Mesothelial cell of epicardium (in vitro differentiated cells): ENCODE results near the gene TXLNB. TPM values are rescaled to one million over a fixed set of nuclear protein-coding genes. Genes with fewer than 3 reads are reported as not detected.

Experiments
- DNase-seq, 2 experiments: peaks; one replicate each; pipeline ENCODE4 v3.0.0; 2021; ENCODE audit warnings: low spot score in 2 of 2; ENCODE audit not compliant: unreplicated experiment in 2 of 2
- H3K27ac Mint-ChIP-seq: 2 replicates; pipeline ENCODE4 v1.8.0; 2021; ENCODE audit warnings: mixed read lengths
- H3K27me3 Mint-ChIP-seq: 2 replicates; pipeline ENCODE4 v1.8.0; 2021; ENCODE audit warnings: low read depth, mixed read lengths
- H3K36me3 Mint-ChIP-seq: 2 replicates; pipeline ENCODE4 v1.8.0; 2021; ENCODE audit warnings: mixed read lengths
- H3K4me1 Mint-ChIP-seq: 2 replicates; pipeline ENCODE4 v1.8.0; 2021; ENCODE audit warnings: mixed read lengths
- H3K4me3 Mint-ChIP-seq: 2 replicates; pipeline ENCODE4 v1.8.0; 2021; ENCODE audit warnings: mild to moderate bottlenecking, moderate library complexity, mixed read lengths
- H3K9me3 Mint-ChIP-seq: 2 replicates; pipeline ENCODE4 v1.8.0; 2021; ENCODE audit warnings: mixed read lengths
- total RNA-seq: library from RNA; stranded (reverse); gene quantifications from 3 replicates; pipeline ENCODE4 v1.2.1, GENCODE V29; 2021
- TF ChIP-seq, protein P1 (sequence below): fragments of 200-600 bp; sonication (generic); IDR thresholded peaks from one replicate; pipeline ENCODE4 v1.5.0; 2021; ENCODE audit warnings: antibody characterized with exemption; ENCODE audit not compliant: unreplicated experiment

TXLNB gene
- total RNA-seq, 1 donor from 2014 or later = 0.67 TPM

DNA sequence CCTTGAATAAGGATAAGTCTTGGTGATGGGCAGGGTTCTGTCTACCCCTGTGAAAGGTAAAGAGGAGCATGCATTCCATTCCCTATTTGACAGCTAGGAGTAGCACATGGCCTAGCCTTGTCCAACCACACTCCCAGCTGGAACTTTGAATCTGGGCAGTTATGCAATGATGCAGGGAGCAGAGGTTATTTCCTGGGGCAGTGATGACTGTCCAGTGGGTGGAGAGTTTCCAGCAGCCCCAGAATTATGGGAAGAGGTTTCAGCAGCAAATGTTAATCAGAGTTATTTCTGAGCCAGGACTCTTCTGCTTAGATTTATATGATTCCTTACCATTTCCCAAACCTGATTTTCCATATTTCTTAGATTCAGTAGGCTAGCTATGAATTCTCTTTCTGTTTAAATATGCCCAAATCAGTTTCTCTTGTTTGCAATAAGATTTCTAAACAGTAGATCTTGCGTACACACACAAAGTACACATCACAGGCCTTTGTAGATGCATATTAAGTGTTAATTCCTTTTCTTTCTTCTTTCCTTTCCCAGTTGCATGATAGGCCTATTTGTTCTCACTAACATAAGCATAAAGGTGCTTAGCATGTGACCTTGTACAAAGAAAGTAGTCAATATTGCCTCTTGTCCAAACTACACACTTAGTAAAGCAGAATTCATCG, 17.3 kb upstream of the TXLNB start:
- DNase-seq = no peak
- Mint-ChIP-seq H3K27ac (no peak overlapping the region), H3K36me3 (no peaks in the 10 kb centered on the region), H3K27me3 (no peaks in the 10 kb centered on the region), H3K9me3 (no peaks in the 10 kb centered on the region), H3K4me1 (peaks cover 16% of the 10 kb centered on the region), H3K4me3 (no peak overlapping the region)
- TF ChIP-seq, protein P1, sequence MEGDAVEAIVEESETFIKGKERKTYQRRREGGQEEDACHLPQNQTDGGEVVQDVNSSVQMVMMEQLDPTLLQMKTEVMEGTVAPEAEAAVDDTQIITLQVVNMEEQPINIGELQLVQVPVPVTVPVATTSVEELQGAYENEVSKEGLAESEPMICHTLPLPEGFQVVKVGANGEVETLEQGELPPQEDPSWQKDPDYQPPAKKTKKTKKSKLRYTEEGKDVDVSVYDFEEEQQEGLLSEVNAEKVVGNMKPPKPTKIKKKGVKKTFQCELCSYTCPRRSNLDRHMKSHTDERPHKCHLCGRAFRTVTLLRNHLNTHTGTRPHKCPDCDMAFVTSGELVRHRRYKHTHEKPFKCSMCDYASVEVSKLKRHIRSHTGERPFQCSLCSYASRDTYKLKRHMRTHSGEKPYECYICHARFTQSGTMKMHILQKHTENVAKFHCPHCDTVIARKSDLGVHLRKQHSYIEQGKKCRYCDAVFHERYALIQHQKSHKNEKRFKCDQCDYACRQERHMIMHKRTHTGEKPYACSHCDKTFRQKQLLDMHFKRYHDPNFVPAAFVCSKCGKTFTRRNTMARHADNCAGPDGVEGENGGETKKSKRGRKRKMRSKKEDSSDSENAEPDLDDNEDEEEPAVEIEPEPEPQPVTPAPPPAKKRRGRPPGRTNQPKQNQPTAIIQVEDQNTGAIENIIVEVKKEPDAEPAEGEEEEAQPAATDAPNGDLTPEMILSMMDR = no peak

DNA sequence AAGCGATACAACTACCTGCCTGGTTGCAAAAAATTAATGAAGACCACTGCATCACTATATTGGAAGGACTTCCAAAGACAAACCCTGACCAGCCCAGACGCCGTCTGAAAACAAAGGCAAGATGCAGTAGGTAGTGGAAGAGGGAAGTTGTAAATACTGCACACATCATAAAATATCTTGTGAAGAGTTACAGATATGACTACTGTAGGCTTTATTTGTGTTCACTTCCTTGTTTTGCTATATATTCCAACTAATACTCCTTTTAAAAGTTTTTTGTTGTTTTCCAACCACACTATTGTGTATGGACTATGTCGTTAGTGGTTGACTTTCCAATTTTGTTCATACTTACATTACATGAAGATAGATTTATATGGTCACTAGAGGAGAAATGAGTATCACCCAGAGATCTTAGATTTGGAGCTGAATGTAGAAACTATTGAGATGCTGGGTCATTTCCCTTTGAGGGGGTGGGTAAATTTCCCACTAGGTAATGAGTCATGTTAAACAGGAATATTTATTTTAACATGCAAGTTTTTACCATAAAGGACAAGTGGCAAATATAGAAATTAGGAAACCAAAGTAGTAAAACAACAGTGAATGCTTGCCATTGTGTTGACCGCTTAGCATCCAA, 16.6 kb upstream of the TXLNB start:
- Mint-ChIP-seq H3K27me3 (no peaks in the 10 kb centered on the region), H3K27ac (no peak overlapping the region), H3K9me3 (no peaks in the 10 kb centered on the region), H3K4me3 (no peak overlapping the region), H3K36me3 (no peaks in the 10 kb centered on the region), H3K4me1 (peaks cover 10% of the 10 kb centered on the region)
- DNase-seq = no peak
- TF ChIP-seq, protein P1 = no peak

DNA sequence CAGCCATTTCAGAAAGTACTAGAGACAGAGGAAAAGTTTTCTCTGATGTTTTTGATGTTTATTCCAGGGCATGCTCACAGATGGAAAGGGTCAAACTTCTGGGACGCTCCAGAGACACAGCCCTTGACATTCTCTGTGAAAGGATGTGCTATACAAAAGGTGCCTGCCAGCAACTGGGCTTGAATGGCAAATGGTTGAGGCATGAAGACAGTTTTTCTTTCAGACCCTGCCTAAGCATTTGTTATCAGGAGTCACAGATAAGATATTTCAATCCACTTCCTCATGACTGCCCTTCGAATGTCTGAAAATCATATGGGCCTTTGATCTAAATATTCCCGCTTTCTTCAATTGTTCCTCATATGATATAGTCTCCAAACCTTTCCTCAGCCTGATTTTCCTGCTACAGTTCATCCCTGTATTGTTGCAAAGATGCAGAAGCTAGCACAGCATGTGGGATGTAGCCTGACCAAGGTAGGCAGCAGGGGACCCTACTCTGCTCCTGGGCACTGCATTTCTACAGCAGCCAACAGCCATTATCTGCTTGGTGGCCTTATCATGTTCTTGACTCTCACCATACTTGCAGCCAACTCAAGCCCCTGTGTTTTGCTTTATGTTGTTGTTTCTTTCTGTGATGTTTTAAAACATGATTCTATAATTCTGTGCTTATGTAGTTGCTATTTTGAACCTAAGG, 14.6 kb upstream of the TXLNB start:
- Mint-ChIP-seq H3K4me3 (no peak overlapping the region), H3K27me3 (no peaks in the 10 kb centered on the region), H3K4me1 (peaks cover 7% of the 10 kb centered on the region), H3K9me3 (no peaks in the 10 kb centered on the region), H3K27ac (no peak overlapping the region), H3K36me3 (no peaks in the 10 kb centered on the region)
- TF ChIP-seq, protein P1 = no peak
- no peak for DNase-seq

DNA sequence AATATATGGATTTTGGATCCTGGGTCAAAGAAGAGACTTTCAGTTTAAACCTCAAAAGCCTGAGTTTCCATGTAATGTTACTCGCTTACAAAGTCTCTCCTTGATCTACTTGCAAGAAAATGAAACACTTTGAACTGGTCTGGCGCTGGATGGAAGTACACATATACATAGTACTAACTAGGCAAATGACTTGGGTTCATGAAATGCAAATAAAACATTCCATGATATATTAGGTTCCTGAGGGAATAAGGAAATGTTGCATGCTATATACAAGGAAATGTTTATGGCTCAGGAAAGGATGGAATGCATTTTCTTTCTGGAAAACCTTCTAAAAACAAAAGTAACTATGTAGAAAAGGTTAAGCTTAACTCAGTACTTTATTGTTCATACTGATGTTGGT, 11.4 kb upstream of the TXLNB start:
- Mint-ChIP-seq H3K36me3 (no peaks in the 10 kb centered on the region), H3K27me3 (no peaks in the 10 kb centered on the region), H3K4me3 (no peak overlapping the region), H3K4me1 (peaks cover 7% of the 10 kb centered on the region), H3K9me3 (no peaks in the 10 kb centered on the region), H3K27ac (no peak overlapping the region)
- TF ChIP-seq, protein P1 = no peak
- DNase-seq = no peak

DNA sequence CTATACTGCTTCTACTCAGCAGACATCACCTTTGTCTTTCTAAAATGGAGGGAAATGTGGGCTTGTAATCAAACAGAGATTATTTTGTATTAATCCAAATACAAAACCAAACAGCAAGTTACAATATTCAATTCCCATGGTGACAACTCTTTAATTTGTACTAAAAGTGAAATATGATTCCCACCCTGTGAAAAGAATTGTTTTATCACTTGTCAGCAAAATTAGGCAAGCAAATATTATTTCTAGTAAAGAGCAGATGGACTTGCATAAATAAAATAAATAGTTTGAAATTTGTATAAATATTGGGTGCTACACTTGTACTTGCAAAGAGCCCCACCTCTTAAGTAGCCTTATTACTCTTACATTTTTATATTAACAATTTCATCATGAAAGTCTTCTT, 6.1 kb upstream of the TXLNB start:
- Mint-ChIP-seq H3K4me3 (no peak overlapping the region), H3K27me3 (no peaks in the 10 kb centered on the region), H3K36me3 (no peaks in the 10 kb centered on the region), H3K27ac (no peak overlapping the region), H3K9me3 (peaks cover 10% of the 10 kb centered on the region), H3K4me1 (no peaks in the 10 kb centered on the region)
- TF ChIP-seq, protein P1 = no peak
- DNase-seq = no peak
